Uterus (tissue), 4 donors: Measurements from ENCODE around the gene WDR81. TPM values are rescaled to one million over a fixed set of nuclear protein-coding genes. Genes with fewer than 3 reads are reported as not detected.
A peak's percentile ranks its signal among the peaks of the same experiment; 100 is the strongest.

Experiments used
- DNase-seq, 2 donors: peaks; one replicate each; pipeline ENCODE4 v3.0.0-alpha.2; 2019 to 2020
- H3K27ac ChIP-seq, 2 donors: fragments of 200-600 bp; sonication (generic); 1 replicate in 1 of 2; 2 replicates in 1 of 2; pipeline ENCODE4 v1.5.1; 2016 to 2018
- H3K27me3 ChIP-seq, 2 donors: fragments of 200-600 bp; sonication (generic); one replicate each; pipeline ENCODE4 v1.5.1; 2018 to 2019; ENCODE audit warnings: control low read depth in 1 of 2
- H3K36me3 ChIP-seq, 2 donors: fragments of 200-600 bp; sonication (generic); one replicate each; pipeline ENCODE4 v1.5.1; 2019; ENCODE audit warnings: control low read depth in 1 of 2
- H3K4me1 ChIP-seq, 2 donors: fragments of 200-600 bp; sonication (generic); one replicate each; pipeline ENCODE4 v1.5.1; 2018 to 2019; ENCODE audit warnings: control low read depth in 1 of 2
- H3K4me3 ChIP-seq, 2 donors: fragments of 200-600 bp; sonication (generic); 1 replicate in 1 of 2; 2 replicates in 1 of 2; pipeline ENCODE4 v1.5.1; 2018 to 2019; ENCODE audit warnings: mild to moderate bottlenecking in 1 of 2
- H3K9me3 ChIP-seq, 2 donors: fragments of 200-600 bp; sonication (generic); one replicate each; pipeline ENCODE4 v1.5.1; 2019; ENCODE audit warnings: control low read depth in 1 of 2
- CTCF ChIP-seq, 4 experiments: fragments of 200-600 bp in 2 of 4; fragments of 450-650 bp in 2 of 4; sonication (generic) in 2 of 4; IDR thresholded peaks; one replicate each; pipeline ENCODE4 v1.5.1; 2016 to 2019; ENCODE audit warnings: antibody characterized with exemption in 4 of 4, mild to moderate bottlenecking in 2 of 4, moderate library complexity in 1 of 4
- POLR2A ChIP-seq, 2 donors: fragments of 450-650 bp; IDR thresholded peaks; one replicate each; pipeline ENCODE4 v1.6.1; 2016; ENCODE audit warnings: antibody characterized with exemption in 2 of 2, mild to moderate bottlenecking in 1 of 2, moderate library complexity in 1 of 2
- intact Hi-C: fragments of 100-400 bp; cut with DNase I; formaldehyde crosslinking; loops from one replicate; pipeline ENCODE4 v1.15.1; 2023; ENCODE audit warnings: low total_unique reads
- total RNA-seq, 4 donors: library from RNA; depleted of rRNA in 3 of 4; stranded (reverse); fragments of >200 nt in 3 of 4; gene quantifications; one replicate each; pipeline versions ENCODE4 v1.1.0 to v1.2.4, GENCODE V29; 2014 to 2023
- donor health status: DM: yes; HTN: yes; CAD: no.

WDR81 gene
- total RNA-seq, 4 donors from 2014 or later = 23.6 to 40.7 (median 29.9) TPM

GRCh38 chr17:1714427-1714979, 10.0 kb upstream of the WDR81 start:
- peak; percentile 98 for DNase-seq
- Histone ChIP-seq H3K36me3 (no peaks in the 10 kb centered on the region), H3K27ac (peak overlapping the region; percentile 92 to 99), H3K4me3 (peak overlapping the region; percentile 95 to 98), H3K9me3 (no peaks in the 10 kb centered on the region), H3K27me3 (no peaks in the 10 kb centered on the region), H3K4me1 (peaks cover 0 to 14% of the 10 kb centered on the region in 2 donors)
- intact Hi-C loops = no loop called here
- TF ChIP-seq CTCF (IDR thresholded peaks at IDR 0.05) (no peak), POLR2A (IDR thresholded peaks at IDR 0.05) (peak; percentile 30 to 45)

DNA sequence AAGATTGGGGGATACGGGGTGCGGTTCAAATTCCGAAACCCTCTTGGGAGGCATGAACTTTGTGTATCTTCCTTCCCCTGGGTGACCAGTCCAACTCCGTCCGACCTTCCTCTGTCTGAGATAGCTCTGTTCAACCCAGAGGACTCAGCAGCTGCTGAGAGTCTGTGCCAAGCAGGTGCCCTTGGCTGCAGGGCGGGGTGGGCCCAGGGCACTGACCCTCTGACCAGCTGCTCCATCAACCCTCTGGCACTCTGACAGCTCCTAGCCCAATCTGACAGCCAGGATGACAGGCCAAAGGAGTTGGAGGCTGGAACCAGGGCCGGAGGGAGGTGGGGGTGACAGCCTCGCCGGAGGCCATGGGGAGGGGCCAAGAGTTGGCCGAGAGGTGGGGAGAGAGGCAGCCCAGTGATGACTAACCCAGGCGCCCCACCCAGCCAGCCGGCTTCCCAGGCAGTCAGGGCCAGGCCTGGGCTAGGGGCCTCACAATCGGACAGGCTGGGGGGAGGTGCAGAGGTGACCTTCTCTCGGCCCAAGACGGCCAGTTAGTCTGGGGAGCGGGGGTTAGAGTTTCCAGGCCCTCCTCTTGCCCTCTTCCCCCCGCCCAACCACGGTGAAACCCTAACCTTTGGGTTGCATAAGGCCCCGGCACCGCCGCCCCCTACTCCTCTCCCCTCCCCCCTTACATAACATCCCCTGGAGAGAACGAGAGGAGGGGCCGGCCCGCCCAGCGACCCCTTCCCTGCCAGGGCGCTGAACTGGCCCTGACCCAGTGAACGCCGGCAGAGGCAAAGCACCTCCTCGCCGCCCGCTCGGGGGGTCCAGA, 9.3 kb upstream of the WDR81 start:
- H3K4me1 ChIP-seq = peaks cover 0 to 12% of the 10 kb centered on the region in 2 donors
- peak overlapping the region; percentile 95 to 98 for H3K4me3 ChIP-seq
- peak; percentile 91 to 92 for DNase-seq
- H3K36me3 ChIP-seq = no peaks in the 10 kb centered on the region
- H3K27me3 ChIP-seq = no peaks in the 10 kb centered on the region
- intact Hi-C loops = no loop called here
- H3K27ac ChIP-seq = peak overlapping the region; percentile 92 to 99
- H3K9me3 ChIP-seq = no peaks in the 10 kb centered on the region
- TF ChIP-seq CTCF (IDR thresholded peaks at IDR 0.05) = no peak
- peak; percentile 32 to 56 for TF ChIP-seq POLR2A (IDR thresholded peaks at IDR 0.05)

GRCh38 chr17:1715803-1716075, 8.8 kb upstream of the WDR81 start:
- intact Hi-C loops = no loop called here
- DNase-seq = no peak
- Histone ChIP-seq H3K9me3 (no peaks in the 10 kb centered on the region), H3K4me3 (peak overlapping the region; percentile 95 to 98), H3K36me3 (no peaks in the 10 kb centered on the region), H3K27ac (peak overlapping the region; percentile 92 to 99), H3K27me3 (no peaks in the 10 kb centered on the region), H3K4me1 (peaks cover 0 to 12% of the 10 kb centered on the region in 2 donors)
- TF ChIP-seq POLR2A (IDR thresholded peaks at IDR 0.05) (no peak), CTCF (IDR thresholded peaks at IDR 0.05) (no peak)

DNA sequence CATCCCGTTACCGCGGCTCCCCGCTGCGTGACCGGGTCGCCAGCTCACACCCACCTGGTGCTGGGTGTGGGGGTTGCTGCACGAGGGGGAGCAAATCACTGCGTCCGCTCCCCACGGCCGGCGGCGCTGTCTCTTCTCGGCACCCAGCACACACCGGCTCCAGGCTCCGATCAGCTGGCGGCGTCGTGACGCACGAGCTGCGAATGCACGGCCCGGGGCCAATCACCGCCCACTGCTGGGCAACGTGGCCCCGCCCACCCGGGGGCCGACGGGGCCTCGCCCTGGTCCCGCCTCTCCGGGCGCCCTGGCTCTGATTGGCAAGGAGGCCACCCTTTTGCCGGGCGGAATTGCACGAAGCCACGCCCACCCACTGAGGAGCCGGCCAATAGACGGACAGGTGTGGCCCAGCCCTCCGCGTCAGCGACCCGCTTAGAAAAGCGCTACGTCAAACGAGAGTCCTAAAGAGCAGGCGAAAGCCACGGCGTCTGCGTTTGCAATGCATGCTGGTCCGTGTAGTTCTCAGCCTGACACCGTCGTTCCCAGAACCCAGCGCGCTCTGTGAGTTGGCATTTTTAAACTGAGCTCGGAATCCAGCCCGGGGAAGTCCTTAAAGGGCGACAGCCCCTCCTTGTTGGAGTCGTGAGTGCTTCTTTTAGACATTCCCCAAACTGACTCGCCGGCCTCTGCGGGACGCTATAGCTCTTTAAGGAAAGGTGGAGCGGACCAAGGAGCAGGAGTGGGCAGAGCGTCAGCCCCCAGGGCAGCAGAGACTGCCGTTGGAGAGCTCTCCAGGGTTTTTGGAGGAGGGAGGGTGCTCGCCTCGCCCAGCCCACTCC, 8.2 kb upstream of the WDR81 start:
- TF ChIP-seq POLR2A (IDR thresholded peaks at IDR 0.05) = peak; percentile 96 to 99
- peak in 2 of 4 experiments; percentile 14 to 36 for TF ChIP-seq CTCF (IDR thresholded peaks at IDR 0.05)
- Histone ChIP-seq H3K27me3 (no peaks in the 10 kb centered on the region), H3K27ac (peak overlapping the region; percentile 100), H3K4me3 (peak overlapping the region; percentile 95 to 98), H3K36me3 (no peaks in the 10 kb centered on the region), H3K4me1 (peaks cover 0 to 12% of the 10 kb centered on the region in 2 donors), H3K9me3 (no peaks in the 10 kb centered on the region)
- intact Hi-C loops = no loop called here
- peak; percentile 100 for DNase-seq
